WTC11 (cell line): ENCODE measurements around the gene OPRD1.

Experiments used
- CREM ChIP-seq: sonication (generic); formaldehyde crosslinking; IDR thresholded peaks from 2 replicates; pipeline ENCODE4 v1.8.1; 2022; ENCODE audit warnings: mild to moderate bottlenecking, missing genetic modification reagents, moderate library complexity
- ELF4 ChIP-seq: sonication (generic); formaldehyde crosslinking; IDR thresholded peaks from 2 replicates; pipeline ENCODE4 v1.8.1; 2022; ENCODE audit warnings: low read depth, mild to moderate bottlenecking, moderate library complexity, missing genetic modification reagents
- ESRRA ChIP-seq: sonication (generic); formaldehyde crosslinking; IDR thresholded peaks from 2 replicates; pipeline ENCODE4 v1.8.1; 2022; ENCODE audit warnings: mild to moderate bottlenecking, missing genetic modification reagents, borderline replicate concordance
- NFYB ChIP-seq: sonication (generic); formaldehyde crosslinking; conservative IDR thresholded peaks from 2 replicates; pipeline ENCODE4 v1.8.0; 2022; ENCODE audit warnings: low read depth, missing genetic modification reagents
- PRRX2 ChIP-seq: fragments of 250-450 bp; sonication (Bioruptor Pico); IDR thresholded peaks from 2 replicates; pipeline ENCODE4 v1.8.0; 2021; ENCODE audit warnings: mild to moderate bottlenecking
- ZNF232 ChIP-seq: sonication (generic); formaldehyde crosslinking; IDR thresholded peaks from 2 replicates; pipeline ENCODE4 v1.8.0; 2022; ENCODE audit warnings: mild to moderate bottlenecking, missing genetic modification reagents
- TF ChIP-seq, protein P1 (sequence below): fragments of 200-600 bp; IDR thresholded peaks from 2 replicates; pipeline ENCODE4 v1.8.0; 2022; ENCODE audit warnings: antibody characterized with exemption
- TF ChIP-seq, protein P2 (sequence below): fragments of 250-450 bp; sonication (Bioruptor Pico); IDR thresholded peaks from 2 replicates; pipeline ENCODE4 v1.8.0; 2021; ENCODE audit warnings: mild to moderate bottlenecking
- TF ChIP-seq, protein P3 (sequence below): sonication (generic); formaldehyde crosslinking; IDR thresholded peaks from 2 replicates; pipeline ENCODE4 v1.8.1; 2022; ENCODE audit warnings: low read depth, mild to moderate bottlenecking, moderate library complexity, missing genetic modification reagents, borderline replicate concordance

DNA sequence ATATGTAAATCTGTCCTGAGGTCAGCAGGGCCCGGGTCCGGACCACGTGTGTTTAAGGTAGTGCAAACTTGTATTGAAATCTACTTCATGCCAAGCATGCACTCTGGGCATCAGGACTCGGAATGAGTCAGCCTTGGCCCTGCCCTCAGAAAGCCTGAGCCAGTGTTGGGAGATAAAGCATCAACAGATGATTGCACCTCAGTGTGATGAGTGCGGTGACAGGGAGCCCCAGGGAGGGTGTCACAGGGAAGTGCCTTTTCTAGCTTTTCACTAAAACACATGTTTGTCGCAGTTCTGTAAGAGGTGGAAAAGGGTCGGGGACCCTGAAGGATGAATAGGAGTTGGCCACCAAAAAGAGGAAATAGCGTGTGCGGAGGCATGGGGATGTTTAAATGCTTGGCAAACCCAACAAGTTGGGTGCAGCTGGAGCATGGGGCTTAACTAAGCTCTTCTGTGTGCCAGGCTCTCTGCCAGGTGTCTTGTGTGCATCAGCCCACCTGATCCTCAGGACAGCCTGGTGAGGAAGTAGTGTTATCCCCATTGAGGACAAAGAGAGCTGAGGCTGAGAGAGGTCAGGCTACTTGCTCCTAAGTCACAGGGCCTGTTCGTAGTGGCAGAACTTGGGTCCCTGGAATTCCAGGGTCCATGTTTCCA, 54.2 kb downstream of the OPRD1 start:
- TF ChIP-seq, protein P1, sequence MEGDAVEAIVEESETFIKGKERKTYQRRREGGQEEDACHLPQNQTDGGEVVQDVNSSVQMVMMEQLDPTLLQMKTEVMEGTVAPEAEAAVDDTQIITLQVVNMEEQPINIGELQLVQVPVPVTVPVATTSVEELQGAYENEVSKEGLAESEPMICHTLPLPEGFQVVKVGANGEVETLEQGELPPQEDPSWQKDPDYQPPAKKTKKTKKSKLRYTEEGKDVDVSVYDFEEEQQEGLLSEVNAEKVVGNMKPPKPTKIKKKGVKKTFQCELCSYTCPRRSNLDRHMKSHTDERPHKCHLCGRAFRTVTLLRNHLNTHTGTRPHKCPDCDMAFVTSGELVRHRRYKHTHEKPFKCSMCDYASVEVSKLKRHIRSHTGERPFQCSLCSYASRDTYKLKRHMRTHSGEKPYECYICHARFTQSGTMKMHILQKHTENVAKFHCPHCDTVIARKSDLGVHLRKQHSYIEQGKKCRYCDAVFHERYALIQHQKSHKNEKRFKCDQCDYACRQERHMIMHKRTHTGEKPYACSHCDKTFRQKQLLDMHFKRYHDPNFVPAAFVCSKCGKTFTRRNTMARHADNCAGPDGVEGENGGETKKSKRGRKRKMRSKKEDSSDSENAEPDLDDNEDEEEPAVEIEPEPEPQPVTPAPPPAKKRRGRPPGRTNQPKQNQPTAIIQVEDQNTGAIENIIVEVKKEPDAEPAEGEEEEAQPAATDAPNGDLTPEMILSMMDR, result no peak
- TF ChIP-seq ZNF232 (CRISPR knock-in tag) (no peak), NFYB (CRISPR knock-in tag) (no peak), PRRX2 (CRISPR knock-in tag) (no peak), ESRRA (CRISPR knock-in tag) (no peak), CREM (no peak), ELF4 (no peak)
- TF ChIP-seq, protein P2, sequence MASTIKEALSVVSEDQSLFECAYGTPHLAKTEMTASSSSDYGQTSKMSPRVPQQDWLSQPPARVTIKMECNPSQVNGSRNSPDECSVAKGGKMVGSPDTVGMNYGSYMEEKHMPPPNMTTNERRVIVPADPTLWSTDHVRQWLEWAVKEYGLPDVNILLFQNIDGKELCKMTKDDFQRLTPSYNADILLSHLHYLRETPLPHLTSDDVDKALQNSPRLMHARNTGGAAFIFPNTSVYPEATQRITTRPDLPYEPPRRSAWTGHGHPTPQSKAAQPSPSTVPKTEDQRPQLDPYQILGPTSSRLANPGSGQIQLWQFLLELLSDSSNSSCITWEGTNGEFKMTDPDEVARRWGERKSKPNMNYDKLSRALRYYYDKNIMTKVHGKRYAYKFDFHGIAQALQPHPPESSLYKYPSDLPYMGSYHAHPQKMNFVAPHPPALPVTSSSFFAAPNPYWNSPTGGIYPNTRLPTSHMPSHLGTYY, result no peak
- TF ChIP-seq, protein P3, sequence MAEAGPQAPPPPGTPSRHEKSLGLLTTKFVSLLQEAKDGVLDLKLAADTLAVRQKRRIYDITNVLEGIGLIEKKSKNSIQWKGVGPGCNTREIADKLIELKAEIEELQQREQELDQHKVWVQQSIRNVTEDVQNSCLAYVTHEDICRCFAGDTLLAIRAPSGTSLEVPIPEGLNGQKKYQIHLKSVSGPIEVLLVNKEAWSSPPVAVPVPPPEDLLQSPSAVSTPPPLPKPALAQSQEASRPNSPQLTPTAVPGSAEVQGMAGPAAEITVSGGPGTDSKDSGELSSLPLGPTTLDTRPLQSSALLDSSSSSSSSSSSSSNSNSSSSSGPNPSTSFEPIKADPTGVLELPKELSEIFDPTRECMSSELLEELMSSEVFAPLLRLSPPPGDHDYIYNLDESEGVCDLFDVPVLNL (CRISPR knock-in tag), result no peak
